Left lung (tissue), 10 donors: ENCODE results near the gene TBRG1. TPM values are rescaled to one million over a fixed set of nuclear protein-coding genes. Genes with fewer than 3 reads are reported as not detected.

Experiments used
- ATAC-seq: fragments of 200-7000 bp; cut with Tn5 transposase; one replicate; pipeline ENCODE4 v1.9.1; 2020; ENCODE audit warnings: moderate library complexity
- DNase-seq, 4 donors: peaks; one replicate each; pipeline ENCODE4 v3.0.0-alpha.2; 2013 to 2020
- H3K27ac ChIP-seq, 2 donors: fragments of 200-600 bp; sonication (generic) in 1 of 2; one replicate each; pipeline versions ENCODE4 v1.5.0 to v1.8.0; 2020 to 2021
- H3K27me3 ChIP-seq, 2 donors: fragments of 200-600 bp; sonication (generic) in 1 of 2; one replicate each; pipeline versions ENCODE4 v1.5.0 to v1.8.0; 2020 to 2021
- H3K36me3 ChIP-seq, 2 donors: fragments of 200-600 bp; sonication (generic) in 1 of 2; one replicate each; pipeline versions ENCODE4 v1.5.0 to v1.8.0; 2020 to 2021
- H3K4me1 ChIP-seq, 2 donors: fragments of 200-600 bp; one replicate each; pipeline ENCODE4 v1.8.0; 2021
- H3K4me3 ChIP-seq, 2 donors: fragments of 200-600 bp; sonication (generic) in 1 of 2; one replicate each; pipeline versions ENCODE4 v1.5.0 to v1.8.0; 2020 to 2021; ENCODE audit warnings: mild to moderate bottlenecking in 1 of 2
- H3K9me3 ChIP-seq, 2 donors: fragments of 200-600 bp; sonication (generic) in 1 of 2; one replicate each; pipeline versions ENCODE4 v1.5.0 to v1.8.0; 2020 to 2021
- CTCF ChIP-seq, 2 donors: fragments of 200-600 bp; sonication (generic) in 1 of 2; IDR thresholded peaks; one replicate each; pipeline versions ENCODE4 v1.5.0 to v1.8.0; 2021; ENCODE audit warnings: antibody characterized with exemption in 2 of 2
- intact Hi-C, 2 donors: fragments of 100-400 bp; cut with DNase I; formaldehyde crosslinking; loops; one replicate each; pipeline versions ENCODE4 v1.11.2 to v1.14.2; 2022
- polyA plus RNA-seq, 6 donors: library from polyadenylated mRNA; unstranded; fragments of 120-200 nt; gene quantifications; one replicate each; pipeline ENCODE4 v1.2.1, GENCODE V29; 2013; ENCODE audit not compliant: insufficient read length in 6 of 6
- total RNA-seq, 2 donors: library from RNA; stranded (reverse); fragmentation: NEBNext Ultra II Directional; extraction: Animal tissue kit (Norgen Biotek cat#: 25700); gene quantifications; one replicate each; pipeline ENCODE4 v1.2.1, GENCODE V29; 2021
- donor health status: DM: no; HTN: yes; CAD: no.
- donor health status: DM: no; HTN: no; CAD: no.

The TBRG1 gene
- total and polyA plus RNA-seq, 8 donors, result 30.2 to 41.9 (median 37.5) TPM

- DNase-seq (no peak), ATAC-seq (no peak)
- Histone ChIP-seq H3K27ac (no peak overlapping the region), H3K9me3 (no peaks in the 10 kb centered on the region), H3K36me3 (no peaks in the 10 kb centered on the region), H3K4me1 (no peaks in the 10 kb centered on the region), H3K4me3 (no peak overlapping the region), H3K27me3 (no peaks in the 10 kb centered on the region)
- intact Hi-C loops, result no loop called here
- TF ChIP-seq CTCF (IDR thresholded peaks at IDR 0.05), result no peak
Observed at GRCh38 chr11:124658501-124658900, 35.8 kb downstream of the TBRG1 start.

- Histone ChIP-seq H3K4me3 (no peak overlapping the region), H3K36me3 (no peaks in the 10 kb centered on the region), H3K9me3 (no peaks in the 10 kb centered on the region), H3K27me3 (no peaks in the 10 kb centered on the region), H3K27ac (no peak overlapping the region), H3K4me1 (no peaks in the 10 kb centered on the region)
- TF ChIP-seq CTCF (IDR thresholded peaks at IDR 0.05), result no peak
- intact Hi-C loops, result no loop called here
- ATAC-seq (no peak), DNase-seq (no peak)
Observed at GRCh38 chr11:124658986-124659385, 36.3 kb downstream of the TBRG1 start.

GRCh38 chr11:124661553-124661952 is 38.9 kb downstream of the TBRG1 start:
- no peak overlapping the region for H3K4me3 ChIP-seq
- H3K27me3 ChIP-seq, result no peaks in the 10 kb centered on the region
- H3K36me3 ChIP-seq, result no peaks in the 10 kb centered on the region
- no peaks in the 10 kb centered on the region for H3K9me3 ChIP-seq
- no peaks in the 10 kb centered on the region for H3K4me1 ChIP-seq
- intact Hi-C loops, result no loop called here
- DNase-seq (no peak), ATAC-seq (no peak)
- no peak overlapping the region for H3K27ac ChIP-seq
- TF ChIP-seq CTCF (IDR thresholded peaks at IDR 0.05), result no peak

GRCh38 chr11:124662106-124662505 is 39.4 kb downstream of the TBRG1 start:
- Histone ChIP-seq H3K27me3 (no peaks in the 10 kb centered on the region), H3K4me1 (no peaks in the 10 kb centered on the region), H3K27ac (no peak overlapping the region), H3K9me3 (no peaks in the 10 kb centered on the region), H3K36me3 (peaks cover 0 to 1% of the 10 kb centered on the region in 2 donors), H3K4me3 (no peak overlapping the region)
- TF ChIP-seq CTCF (IDR thresholded peaks at IDR 0.05), result no peak
- intact Hi-C loops, result no loop called here
- DNase-seq (no peak), ATAC-seq (no peak)

GRCh38 chr11:124663861-124664260 is 41.2 kb downstream of the TBRG1 start:
- ATAC-seq, result no peak
- no peak for TF ChIP-seq CTCF (IDR thresholded peaks at IDR 0.05)
- intact Hi-C loops, result no loop called here

More at GRCh38 chr11:124663861-124664260, 41.2 kb downstream of the TBRG1 start:
- no peak for DNase-seq
- Histone ChIP-seq H3K4me3 (no peak overlapping the region), H3K4me1 (no peaks in the 10 kb centered on the region), H3K36me3 (peaks cover 0 to 4% of the 10 kb centered on the region in 2 donors), H3K27ac (no peak overlapping the region), H3K9me3 (no peaks in the 10 kb centered on the region), H3K27me3 (no peaks in the 10 kb centered on the region)
